HG03066 (cell line): ENCODE data around the gene CARMIL1.

Experiments
- ATAC-seq: cut with Tn5 transposase; IDR thresholded peaks from one replicate; pipeline ENCODE4 v1.9.1; 2021; ENCODE audit warnings: low read depth; ENCODE audit not compliant: unreplicated experiment

The CARMIL1 gene

GRCh38 chr6:25490018-25490801, 211.0 kb downstream of the CARMIL1 start:
- no peak for ATAC-seq

- no peak for ATAC-seq
Observed at GRCh38 chr6:25492951-25493350, 213.8 kb downstream of the CARMIL1 start.

- ATAC-seq = no peak
Observed at GRCh38 chr6:25494469-25494868, 215.3 kb downstream of the CARMIL1 start.

- ATAC-seq = no peak
Observed at GRCh38 chr6:25497383-25498040, 218.3 kb downstream of the CARMIL1 start.

GRCh38 chr6:25498505-25498904, 219.3 kb downstream of the CARMIL1 start:
- no peak for ATAC-seq

GRCh38 chr6:25499615-25500235, 220.6 kb downstream of the CARMIL1 start:
- ATAC-seq = no peak

- ATAC-seq = no peak
Observed at GRCh38 chr6:25503686-25504085, 224.5 kb downstream of the CARMIL1 start.

- no peak for ATAC-seq
Observed at GRCh38 chr6:25504661-25505060, 225.5 kb downstream of the CARMIL1 start.

- ATAC-seq = no peak
Observed at GRCh38 chr6:25506020-25506419, 226.8 kb downstream of the CARMIL1 start.

- ATAC-seq = no peak
Observed at GRCh38 chr6:25508051-25508450, 228.9 kb downstream of the CARMIL1 start.

- no peak for ATAC-seq
Observed at GRCh38 chr6:25511376-25511775, 232.2 kb downstream of the CARMIL1 start.

GRCh38 chr6:25512560-25512959, 233.4 kb downstream of the CARMIL1 start:
- ATAC-seq = no peak

- no peak for ATAC-seq
Observed at GRCh38 chr6:25519856-25520255, 240.7 kb downstream of the CARMIL1 start.

- no peak for ATAC-seq
Observed at GRCh38 chr6:25524542-25524941, 245.4 kb downstream of the CARMIL1 start.

- no peak for ATAC-seq
Observed at GRCh38 chr6:25525078-25525477, 245.9 kb downstream of the CARMIL1 start.

- ATAC-seq = no peak
Observed at GRCh38 chr6:25534942-25535631, 255.9 kb downstream of the CARMIL1 start.

GRCh38 chr6:25535632-25536225, 256.6 kb downstream of the CARMIL1 start:
- no peak for ATAC-seq

- no peak for ATAC-seq
Observed at GRCh38 chr6:25536781-25537180, 257.6 kb downstream of the CARMIL1 start.

- no peak for ATAC-seq
Observed at GRCh38 chr6:25537349-25538018, 258.3 kb downstream of the CARMIL1 start.

GRCh38 chr6:25541228-25541627, 262.1 kb downstream of the CARMIL1 start:
- ATAC-seq = no peak
